GM10266 (cell line): ENCODE measurements around the gene ZC3H14.
"Not testable (repeated sequence)": the region's sequence is repeated elsewhere in the genome, so short reads cannot be mapped to it uniquely, and the experiment has no call there.

Experiments used
- DNase-seq: peaks from one replicate; pipeline ENCODE4 v3.0.0; 2012; ENCODE audit errors: extremely low spot score
- CTCF ChIP-seq: IDR thresholded peaks from 2 replicates; pipeline ENCODE4 v1.5.1; 2012; ENCODE audit warnings: mild to moderate bottlenecking, low read depth; ENCODE audit not compliant: control insufficient read depth, insufficient read depth; ENCODE audit errors: missing control alignments

ZC3H14 gene

GRCh38 chr14:88522393-88522792 lies 40.4 kb upstream of the ZC3H14 start:
- no peak for TF ChIP-seq CTCF
- DNase-seq, result no peak

- not testable (repeated sequence) for DNase-seq
Observed at GRCh38 chr14:88529889-88530288, 32.9 kb upstream of the ZC3H14 start.

GRCh38 chr14:88533064-88533602 lies 29.7 kb upstream of the ZC3H14 start:
- no peak for DNase-seq
- no peak for TF ChIP-seq CTCF

GRCh38 chr14:88535149-88535548 lies 27.7 kb upstream of the ZC3H14 start:
- TF ChIP-seq CTCF, result no peak
- no peak for DNase-seq

GRCh38 chr14:88535813-88536212 lies 27.0 kb upstream of the ZC3H14 start:
- DNase-seq, result no peak
- TF ChIP-seq CTCF, result no peak

- TF ChIP-seq CTCF, result no peak
- DNase-seq, result no peak
Observed at GRCh38 chr14:88541324-88541723, 21.5 kb upstream of the ZC3H14 start.

- no peak for TF ChIP-seq CTCF
- no peak for DNase-seq
Observed at GRCh38 chr14:88542857-88543795, 19.7 kb upstream of the ZC3H14 start.

GRCh38 chr14:88545256-88545655 lies 17.6 kb upstream of the ZC3H14 start:
- no peak for TF ChIP-seq CTCF
- DNase-seq, result no peak
